OCI-LY3 (cell line): ENCODE measurements around the gene SYTL1.

ENCODE experiments used
- EZH2phosphoT487 ChIP-seq: fragments of 200-600 bp; shearing (Covaris generic); IDR thresholded peaks from 2 replicates; pipeline ENCODE4 v1.6.1; 2018; ENCODE audit warnings: antibody characterized with exemption, mixed run types, low read depth
- TF ChIP-seq, protein P1 (sequence below): fragments of 200-600, 300-600 bp; sonication (generic); IDR thresholded peaks from 2 replicates; pipeline ENCODE4 v1.5.1; 2014; ENCODE audit warnings: antibody characterized with exemption, low read length, low read depth

DNA sequence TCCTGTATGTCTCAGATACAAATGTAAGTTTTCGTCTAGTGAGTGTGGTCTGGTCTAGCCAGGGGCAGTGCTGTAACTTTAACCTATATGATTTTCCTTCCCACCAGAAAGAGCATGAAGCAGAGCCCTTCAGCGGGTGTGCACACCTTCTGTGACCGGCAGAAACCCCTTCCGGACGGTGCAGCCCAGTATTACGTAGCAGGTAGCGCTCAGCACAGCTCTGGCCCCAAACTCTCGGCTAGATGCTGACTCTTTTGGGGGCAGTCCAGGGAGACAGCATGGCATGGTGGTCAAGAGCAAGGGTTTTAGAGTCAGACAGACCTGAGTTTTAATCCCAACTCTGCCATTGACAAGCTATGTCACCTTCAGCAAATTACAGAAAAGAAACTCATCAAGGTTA, 47.9 kb upstream of the SYTL1 start:
- TF ChIP-seq, protein P1, sequence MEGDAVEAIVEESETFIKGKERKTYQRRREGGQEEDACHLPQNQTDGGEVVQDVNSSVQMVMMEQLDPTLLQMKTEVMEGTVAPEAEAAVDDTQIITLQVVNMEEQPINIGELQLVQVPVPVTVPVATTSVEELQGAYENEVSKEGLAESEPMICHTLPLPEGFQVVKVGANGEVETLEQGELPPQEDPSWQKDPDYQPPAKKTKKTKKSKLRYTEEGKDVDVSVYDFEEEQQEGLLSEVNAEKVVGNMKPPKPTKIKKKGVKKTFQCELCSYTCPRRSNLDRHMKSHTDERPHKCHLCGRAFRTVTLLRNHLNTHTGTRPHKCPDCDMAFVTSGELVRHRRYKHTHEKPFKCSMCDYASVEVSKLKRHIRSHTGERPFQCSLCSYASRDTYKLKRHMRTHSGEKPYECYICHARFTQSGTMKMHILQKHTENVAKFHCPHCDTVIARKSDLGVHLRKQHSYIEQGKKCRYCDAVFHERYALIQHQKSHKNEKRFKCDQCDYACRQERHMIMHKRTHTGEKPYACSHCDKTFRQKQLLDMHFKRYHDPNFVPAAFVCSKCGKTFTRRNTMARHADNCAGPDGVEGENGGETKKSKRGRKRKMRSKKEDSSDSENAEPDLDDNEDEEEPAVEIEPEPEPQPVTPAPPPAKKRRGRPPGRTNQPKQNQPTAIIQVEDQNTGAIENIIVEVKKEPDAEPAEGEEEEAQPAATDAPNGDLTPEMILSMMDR, result no peak
- no peak for TF ChIP-seq EZH2phosphoT487
